Stimulated activated CD8-positive, alpha-beta memory T cell treated with anti-CD3 and anti-CD28 coated beads, Interleukin-7, amount 100 ng/mL, for 1 hour (primary cell): ENCODE results near the gene LSM7.
A peak's percentile ranks its signal among the peaks of the same experiment; 100 is the strongest.

Experiments
- DNase-seq, 2 donors: peaks; one replicate each; pipeline ENCODE4 v3.0.0-alpha.2; 2020; ENCODE audit warnings: low read depth in 2 of 2

The LSM7 gene

DNA sequence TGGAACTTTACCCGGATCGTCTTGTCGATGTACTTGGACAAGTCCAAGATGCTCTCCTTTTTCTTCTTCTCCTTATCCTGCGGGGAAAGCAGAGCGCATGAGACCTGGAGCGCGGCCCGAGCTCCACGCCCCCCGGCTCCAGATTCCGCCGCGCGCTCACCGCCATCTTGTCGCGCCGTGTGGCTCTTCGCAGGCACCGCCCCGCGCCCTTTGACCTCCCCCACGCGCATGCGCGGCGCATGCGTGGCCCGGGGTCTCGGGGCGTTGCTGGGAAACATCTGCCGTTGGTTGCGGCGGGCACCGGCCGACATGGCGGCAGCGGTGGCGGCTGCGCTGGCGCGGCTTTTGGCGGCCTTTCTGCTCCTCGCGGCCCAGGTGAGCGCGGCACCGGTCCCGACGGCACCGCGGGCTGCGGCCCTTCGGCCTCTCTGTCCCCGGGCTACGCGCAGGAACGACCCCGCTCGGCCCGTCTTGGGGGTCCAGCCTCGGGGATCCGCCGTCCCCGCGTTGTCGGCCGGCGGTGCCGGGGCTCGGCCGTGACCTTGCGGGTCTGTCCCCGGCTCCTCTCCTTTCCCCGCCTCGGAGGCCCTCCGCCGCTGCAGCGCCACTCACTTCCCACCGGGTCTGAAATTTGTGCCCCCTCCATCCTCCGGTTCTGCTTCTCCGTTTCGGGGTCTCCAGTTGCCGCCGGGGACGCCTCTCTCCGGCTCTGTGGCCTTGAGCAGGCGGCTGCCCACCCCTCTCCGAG, at the start of gene LSM7, which contains the start of gene SPPL2B:
TSS of gene LSM7 (minus strand) at position 186 of the 748 bp plus-strand sequence. CDS start at position 166, 20 bp downstream.
TSS of gene SPPL2B (plus strand) at position 284 of the 748 bp plus-strand sequence. CDS start at position 310, 26 bp downstream.
- peak; percentile 86 to 90 for DNase-seq

DNA sequence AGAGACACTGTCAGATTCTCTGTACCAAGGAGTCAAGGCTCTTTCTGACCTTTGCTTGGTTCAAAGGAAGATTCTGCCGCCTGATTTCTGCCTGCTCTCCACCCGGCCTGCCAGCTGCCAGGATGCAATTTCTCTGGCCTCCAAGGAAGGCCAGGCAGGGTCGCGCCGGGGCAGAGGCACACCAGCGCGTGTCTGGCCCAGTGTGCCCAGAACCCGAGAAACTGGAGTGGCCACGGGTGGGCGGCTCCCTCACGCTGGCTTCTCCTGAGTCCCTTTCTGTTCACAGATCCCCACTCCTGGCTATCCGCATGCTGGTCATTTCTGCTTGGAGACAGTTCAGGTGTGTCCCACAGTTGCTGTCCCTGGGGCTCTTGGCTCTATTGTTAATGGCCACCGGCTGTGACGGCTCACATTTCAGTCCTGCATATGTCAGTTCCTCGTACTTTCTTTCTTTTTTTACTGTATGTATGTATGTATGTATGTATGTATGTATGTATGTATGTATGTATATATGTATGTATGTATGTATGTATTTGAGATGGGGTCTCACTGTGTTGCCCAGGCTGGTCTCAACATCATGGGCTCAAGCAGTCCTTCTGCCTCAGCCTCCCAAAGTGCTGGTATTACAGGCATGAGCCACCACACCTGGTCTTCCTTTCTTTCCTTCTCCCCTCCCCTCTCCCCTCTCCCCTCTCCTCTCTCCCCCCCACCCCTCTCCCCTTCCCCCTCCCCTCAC, 48.6 kb upstream of the LSM7 start:
- no peak for DNase-seq

DNA sequence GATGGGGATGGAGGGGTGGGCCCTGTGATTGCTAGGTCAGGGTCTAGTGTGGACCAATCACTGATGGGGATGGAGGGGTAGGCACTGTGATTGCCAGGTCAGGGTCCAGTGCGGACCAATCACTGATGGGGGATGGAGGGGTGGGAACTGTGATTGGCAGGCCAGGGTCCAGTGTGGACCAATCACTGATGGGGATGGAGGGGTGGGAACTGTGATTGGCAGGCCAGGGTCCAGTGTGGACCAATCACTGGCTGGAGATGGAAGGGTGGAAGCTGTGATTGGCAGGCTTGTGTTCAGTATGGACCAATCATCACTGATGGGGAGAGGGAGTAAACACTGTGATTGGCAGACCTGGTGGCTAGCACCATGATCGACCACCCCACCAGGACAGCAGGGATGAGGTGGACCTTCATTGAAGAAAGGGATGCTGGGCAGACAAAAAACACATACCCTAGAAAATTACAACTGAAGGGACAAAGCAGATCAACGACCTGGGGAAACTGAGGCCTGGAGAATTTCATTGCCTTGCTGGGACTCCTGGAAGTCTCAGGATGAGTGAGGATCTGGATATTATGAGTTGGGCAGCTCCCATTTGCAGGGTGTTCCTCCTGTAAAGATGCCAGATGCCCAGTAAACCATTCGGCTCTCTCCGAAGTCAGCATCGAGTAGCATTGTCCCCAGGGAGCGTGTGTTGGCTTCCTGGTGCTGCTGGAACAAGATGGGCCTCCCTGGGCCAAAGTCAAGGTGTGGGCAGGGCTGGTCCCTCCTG, 47.2 kb upstream of the LSM7 start:
- DNase-seq: no peak

DNA sequence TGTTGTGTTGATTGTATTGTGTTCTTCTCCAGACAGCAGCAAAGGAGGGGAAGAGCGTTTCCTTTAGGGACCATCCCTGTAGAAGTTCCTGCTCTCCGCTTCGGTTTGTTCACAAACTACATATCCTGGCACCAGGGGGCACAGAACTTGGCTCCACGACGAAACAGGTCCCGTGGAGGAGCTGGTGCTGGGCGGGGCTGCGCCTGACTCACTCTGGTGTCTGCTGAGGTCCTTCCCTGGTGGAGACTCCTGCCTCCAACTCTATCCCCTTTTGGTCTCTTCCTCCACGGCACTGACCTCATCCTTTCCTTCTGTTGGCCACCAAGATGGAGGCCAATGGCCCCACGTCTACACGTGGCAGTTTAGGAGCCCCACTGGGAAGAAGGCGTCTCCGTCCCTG, 46.4 kb upstream of the LSM7 start:
- no peak for DNase-seq

DNA sequence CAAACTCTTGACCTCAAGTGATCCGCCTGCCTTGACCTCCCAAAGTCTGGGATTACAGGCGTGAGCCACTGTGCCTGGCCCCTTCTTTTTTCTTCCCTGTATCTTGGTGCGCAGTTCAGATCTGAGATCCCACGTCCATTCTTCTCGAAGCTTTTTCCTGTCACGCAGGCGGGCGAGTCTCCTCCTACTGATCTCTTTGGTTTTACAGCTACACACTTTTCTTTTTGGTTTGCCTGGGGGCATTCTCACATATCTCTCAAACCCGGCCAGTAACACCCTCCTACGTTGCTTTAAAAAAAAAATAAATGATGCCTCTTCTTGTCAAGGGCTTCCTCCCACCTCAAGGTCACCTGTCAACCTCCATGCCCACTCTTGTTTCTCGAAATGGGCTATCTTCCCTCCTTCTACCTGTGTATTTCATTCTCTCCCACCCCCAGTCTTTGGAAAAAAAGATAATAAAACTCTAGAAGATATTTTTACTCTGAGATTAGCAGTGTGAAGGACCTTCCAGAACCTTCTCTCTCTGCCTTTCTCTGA, 43.8 kb upstream of the LSM7 start:
- DNase-seq: no peak

DNA sequence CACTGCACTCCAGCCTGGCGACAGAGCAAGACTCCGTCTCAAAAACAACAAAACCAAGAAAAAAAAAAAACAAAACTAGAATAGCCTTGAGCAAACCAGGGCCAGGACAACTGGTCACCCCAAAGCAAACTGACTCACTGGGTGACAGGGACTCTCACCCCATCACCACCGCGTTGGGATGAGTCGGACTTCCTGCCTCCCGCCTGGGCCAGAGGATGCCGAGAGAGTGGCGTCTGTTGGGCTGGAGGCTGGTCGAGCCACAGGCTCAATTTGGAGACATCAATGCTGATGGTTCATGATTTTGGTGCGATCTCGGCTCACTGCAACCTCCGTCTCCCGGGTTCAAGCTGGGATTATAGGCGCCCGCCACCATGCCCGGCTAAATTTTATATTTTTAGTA, 43.3 kb upstream of the LSM7 start:
- no peak for DNase-seq

DNA sequence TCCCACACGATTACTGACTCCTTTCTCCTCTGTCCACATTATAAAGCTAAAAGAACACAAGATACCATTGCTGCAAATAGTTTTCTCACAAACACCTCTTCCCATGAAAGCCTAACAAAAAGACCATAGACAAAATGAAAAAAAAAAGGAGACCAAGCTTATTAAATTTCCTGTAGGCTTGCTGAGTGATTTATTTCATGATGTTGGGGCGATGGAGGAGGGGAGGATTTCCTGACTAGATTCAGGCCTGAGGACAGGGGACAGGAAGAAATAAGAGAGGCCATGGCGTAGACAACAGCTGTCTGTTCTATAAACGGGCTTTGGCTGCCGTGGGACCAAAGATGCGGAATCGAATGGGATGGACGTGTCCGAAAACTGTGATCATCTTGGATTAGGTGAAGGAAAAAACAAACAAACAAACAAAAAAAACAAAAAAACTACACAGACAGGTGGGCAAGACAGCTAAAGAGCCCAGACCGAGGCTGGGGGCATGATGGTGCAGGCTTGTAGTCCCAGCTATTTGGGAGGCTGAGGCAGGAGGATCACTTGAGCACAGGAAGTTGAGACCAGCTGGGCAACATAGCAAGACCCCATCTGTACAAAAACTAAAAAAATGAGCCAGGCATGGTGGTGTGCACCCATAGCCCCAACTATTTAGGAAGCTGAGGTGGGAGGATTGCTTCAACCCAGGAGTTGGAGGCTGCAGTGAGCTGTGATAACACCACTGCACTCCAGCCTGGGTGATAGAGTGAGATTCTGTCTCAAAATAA, 37.0 kb upstream of the LSM7 start:
- no peak for DNase-seq

DNA sequence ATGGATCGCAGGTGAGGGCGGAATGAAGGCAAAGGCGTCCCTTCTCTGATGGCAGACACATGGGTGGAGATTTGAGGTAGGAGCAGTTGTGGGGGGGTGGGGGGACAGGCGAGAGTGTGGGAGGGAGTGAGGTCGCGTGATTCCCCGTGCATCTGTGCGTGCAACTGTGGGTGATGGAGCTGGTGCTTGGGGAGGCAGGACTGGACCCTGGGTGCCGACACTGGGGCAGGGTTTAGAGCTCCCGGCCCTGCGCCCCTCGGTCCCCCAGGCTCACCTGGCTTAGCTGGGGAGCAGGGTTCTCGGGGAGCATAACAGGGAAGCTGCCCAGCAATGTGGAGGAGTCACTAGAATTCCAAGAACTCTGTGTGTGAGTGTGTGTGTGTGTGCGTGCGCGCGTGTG, 35.0 kb upstream of the LSM7 start:
- no peak for DNase-seq

DNA sequence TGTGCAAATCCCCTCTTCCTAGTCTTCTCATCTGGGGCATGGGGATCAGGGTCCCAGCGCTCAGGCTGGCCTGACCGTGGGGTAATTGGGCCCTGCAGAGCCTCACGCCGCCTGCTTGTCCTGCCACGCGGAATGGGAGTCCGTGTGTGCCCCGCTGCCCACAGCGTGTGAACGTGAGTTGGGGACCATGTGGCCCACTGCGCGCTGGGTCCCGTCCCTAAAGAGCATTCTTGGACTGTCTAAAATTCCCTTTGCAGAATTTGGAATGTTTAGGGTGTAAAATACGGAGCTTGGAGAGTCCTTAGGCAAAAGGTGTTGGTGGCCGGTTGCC, 34.5 kb upstream of the LSM7 start:
- no peak for DNase-seq

DNA sequence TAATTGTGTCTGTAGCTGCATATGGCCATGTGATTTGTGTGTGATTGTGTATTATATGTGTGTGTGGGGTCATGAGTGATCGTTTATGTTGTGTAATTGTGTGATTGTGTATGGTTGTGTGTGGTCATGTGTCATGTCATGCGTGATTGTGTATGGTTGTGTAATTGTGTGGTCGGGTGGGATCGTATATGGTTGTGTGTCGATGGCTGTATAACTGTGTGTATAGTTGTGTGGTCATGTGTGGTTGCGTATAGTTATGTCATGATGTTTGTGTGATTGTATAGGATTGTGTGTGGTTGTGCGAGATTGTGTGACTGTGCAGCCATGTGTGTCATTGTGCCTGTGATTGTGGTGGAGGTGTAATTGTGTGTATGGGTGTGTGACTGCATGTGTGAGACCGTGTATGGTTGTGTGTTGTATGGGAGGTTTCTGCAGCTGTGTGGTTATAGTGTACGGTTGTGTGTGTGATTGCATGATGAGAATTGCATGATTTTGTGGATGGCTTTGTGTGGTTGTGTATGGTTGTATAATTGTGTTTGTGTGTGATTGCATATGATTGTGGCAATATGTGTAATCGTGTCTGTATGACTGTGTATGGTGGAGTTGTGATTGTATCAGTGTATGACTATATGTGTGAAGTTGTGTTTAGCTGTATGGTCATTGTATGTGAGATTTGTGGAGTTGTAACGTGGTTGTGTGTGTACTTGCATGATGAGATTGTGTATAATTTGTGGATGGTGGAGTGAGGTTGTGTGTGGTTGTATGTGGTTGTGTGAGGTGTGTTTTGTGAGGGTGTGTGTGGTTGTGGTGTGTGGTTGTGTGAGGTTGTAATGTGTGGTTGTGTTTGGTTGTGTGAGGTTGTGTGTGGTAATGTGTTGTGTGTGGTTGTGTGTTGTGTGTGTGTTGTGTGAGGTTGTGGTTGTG, 33.9 kb upstream of the LSM7 start:
- no peak for DNase-seq

DNA sequence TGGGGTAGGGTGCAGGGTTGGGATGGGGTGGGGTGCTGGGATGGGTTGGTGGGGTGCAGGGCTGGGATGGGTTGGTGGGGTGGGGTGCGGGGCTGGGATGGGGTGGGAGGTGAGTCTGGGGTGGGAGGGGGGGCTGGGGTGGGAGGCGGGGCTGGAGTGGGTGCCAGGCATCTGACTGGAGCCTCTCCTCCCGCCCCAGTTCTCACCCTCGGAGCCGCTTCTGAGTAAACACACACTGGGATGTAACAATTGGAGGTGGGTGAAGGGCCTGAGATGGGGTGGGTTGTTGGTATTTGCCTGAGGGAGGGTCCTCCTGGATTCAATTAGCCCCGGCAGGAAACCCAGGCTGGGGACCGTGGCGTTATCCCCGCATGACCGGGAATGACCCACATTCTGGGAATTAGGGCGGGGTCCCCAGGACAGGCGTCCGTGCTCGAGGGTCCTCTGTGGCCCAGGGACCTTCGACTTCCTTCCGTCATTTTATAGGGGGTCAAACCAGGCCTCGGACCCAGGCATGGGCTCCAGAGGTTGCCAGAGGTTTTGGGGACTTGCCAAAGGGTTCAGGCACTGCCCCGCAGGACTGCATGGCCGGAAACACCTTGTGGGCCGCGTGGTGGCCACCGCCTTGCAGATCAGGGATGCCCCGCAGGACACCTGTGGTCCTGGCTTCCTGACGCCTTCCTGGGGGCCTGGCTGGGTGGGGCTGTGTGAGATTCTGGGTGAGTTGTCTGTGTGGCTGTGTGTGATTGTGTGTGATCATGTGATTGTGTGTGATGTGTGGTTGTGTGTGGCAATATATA, 33.1 kb upstream of the LSM7 start:
- DNase-seq: no peak

DNA sequence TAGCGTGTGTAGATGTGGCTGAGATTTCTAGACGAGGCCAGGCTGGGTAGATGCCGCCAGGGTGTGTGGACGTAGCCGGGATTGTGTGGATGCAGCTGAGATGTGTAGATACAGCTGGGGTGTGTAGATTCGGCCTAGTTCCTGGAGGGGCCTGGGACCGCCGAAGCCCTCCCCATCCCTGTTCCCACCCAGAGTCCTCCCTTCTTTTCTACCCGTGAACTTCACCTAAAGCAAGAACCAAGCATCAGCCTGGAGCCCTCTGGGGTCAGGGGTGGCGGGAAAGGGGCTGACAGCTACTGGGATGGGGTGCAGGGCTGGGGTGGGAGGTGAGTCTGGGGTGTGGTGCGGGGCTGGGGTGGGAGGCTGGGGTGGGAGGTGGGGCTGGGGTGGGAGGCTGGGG, 32.4 kb upstream of the LSM7 start:
- no peak for DNase-seq

DNA sequence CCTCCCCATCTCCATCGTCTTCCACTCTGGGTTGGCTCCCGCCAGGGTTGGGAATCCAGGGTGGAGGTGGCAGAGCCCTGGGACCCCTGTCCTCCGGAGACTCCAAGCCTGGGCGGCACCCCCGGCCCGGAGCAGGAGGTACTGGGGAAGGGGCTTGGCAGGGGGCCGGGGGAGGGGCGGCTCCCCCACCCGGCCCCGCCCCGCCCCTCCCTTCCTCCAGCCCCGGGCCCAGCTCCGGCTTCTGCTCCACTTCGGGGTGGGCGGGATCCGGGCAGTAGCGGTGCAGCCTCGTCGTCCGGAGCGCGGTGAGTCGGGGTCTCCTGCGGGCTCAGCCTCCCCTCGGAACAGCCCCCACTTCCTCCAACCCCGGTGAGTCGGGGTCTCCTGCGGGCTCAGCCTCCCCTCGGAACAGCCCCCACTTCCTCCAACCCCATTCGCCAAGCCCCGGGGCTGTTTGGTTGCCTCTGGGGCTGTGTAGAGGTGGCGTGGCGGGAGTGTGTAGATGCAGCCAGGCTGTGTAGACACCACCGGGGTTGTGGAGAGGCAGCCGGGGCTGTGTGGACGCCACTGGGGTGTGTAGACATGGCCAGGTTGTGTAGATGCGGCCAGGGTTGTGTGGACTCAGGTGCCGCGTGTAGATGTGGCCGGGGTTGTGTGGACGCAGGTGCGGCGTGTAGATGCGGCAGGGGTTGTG, 31.8 kb upstream of the LSM7 start, which contains the start of gene TMPRSS9:
TSS of gene TMPRSS9 (plus strand) at position 274 of the 694 bp plus-strand sequence. CDS start 29,521 bp downstream, outside the sequence.
- no peak for DNase-seq

DNA sequence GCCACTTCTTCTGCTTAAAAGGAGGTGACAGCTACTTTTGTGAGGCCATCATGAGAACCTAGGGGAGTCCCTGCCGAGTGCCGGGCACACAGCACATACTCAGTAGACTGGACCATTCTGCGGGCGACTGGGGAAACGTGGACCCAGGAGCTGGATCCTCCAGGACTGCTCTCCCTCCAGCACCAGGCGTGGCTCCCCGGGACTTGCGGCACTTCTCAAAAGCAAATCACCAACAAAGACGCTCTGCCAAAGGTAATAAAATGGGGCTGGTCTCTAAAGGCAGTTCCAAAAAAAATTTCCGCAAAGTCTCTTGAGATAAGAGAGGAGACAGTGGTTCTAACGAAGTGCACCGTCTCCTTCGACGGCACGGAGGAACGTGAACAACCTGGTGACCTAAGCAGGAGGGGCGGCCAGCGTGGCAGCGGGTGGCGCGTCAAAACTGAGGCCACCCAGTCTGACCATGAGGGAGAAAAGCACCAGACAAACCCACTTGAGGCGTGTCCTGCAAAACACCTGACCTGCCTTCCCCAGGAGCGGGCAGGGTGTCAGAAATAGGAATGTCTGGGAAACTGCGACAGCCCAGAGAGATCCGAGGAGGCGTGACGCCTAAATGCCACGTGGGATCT, 30.3 kb upstream of the LSM7 start:
- DNase-seq: no peak

DNA sequence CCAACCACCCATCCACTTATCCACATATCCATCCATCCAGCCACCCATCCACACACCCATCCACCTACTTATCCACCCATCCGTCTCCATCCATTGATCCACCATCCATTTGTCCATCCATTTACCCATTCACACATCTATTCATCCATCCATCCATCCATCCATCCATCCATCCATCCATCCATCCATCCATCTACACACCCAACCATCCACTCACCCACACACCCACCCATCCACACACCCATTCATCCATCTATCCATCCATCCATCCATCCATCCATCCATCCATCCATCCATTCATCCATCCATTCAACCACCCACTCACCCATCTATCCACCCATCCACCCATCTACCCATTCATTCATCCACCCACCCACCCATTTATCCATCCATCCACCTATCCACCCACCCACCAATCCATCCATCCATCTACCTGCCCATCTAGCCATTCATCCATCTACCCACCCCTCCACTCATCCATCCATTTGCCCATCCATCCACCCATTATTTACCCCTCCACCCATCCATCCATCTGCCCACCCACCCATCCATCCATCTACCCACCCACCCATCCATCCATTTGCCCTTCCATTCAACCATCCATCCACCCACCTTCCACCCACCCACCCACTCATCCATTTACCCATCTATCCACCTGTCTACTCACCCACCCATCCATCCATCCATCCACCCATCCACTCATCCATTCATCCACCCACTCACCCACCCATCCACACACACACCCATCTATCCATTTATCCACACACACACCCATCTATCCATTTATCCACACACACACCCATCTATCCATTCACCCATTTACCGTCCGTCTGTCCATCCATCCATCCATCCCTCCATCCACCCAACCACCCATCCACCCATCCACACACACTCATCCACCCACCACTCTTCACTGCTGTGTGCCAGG, 29.2 kb upstream of the LSM7 start:
- no peak for DNase-seq

DNA sequence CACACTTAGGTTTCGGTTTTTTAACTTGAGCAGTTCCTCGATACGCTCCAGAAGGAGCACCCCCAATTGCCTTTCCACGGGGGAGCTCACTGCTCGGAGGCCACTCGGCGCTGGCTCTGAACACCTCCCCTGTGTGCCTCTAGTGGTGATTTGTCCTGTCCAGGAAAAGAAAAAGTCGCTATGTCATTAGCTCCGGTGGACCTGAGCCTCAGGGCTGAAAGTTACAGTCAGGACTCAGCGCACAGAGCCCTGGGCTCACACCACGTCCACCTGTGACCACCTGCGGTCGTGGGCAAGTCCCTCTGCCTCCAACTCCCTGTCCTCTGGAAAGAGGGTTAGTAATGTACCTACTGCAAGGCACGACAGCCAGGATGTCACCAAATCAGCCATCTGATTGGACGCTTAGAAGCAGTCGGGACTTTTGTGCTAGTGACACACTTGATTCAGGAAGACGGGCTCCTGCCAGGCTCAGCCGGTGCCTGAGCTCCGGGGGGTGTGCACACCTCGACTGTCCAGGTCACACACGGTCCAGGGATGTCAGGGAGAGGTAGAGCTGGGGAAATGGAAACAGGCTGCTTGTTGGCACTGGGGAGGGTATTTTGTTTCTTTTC, 27.8 kb upstream of the LSM7 start:
- no peak for DNase-seq
